HL-60 (cell line): ENCODE data around the gene TSGA10.
A peak's percentile ranks its signal among the peaks of the same experiment; 100 is the strongest.

Source experiments
- GABPA ChIP-seq: IDR thresholded peaks from 2 replicates; pipeline ENCODE4 v1.6.1; 2012; ENCODE audit warnings: low read depth
- POLR2AphosphoS5 ChIP-seq: IDR thresholded peaks from 2 replicates; pipeline ENCODE4 v1.6.1; 2012; ENCODE audit warnings: low read depth
- SPI1 ChIP-seq: IDR thresholded peaks from 2 replicates; pipeline ENCODE4 v1.6.1; 2012; ENCODE audit warnings: low read depth, mild to moderate bottlenecking, borderline replicate concordance
- TF ChIP-seq, protein P1 (sequence below): IDR thresholded peaks from 2 replicates; pipeline ENCODE4 v1.6.1; 2012; ENCODE audit warnings: low read depth; ENCODE audit not compliant: insufficient replicate concordance
- TF ChIP-seq, protein P2 (sequence below): IDR thresholded peaks from one replicate; pipeline ENCODE4 v1.5.1; 2011; ENCODE audit warnings: low read length, control low read depth, inconsistent platforms; ENCODE audit not compliant: insufficient read depth

DNA sequence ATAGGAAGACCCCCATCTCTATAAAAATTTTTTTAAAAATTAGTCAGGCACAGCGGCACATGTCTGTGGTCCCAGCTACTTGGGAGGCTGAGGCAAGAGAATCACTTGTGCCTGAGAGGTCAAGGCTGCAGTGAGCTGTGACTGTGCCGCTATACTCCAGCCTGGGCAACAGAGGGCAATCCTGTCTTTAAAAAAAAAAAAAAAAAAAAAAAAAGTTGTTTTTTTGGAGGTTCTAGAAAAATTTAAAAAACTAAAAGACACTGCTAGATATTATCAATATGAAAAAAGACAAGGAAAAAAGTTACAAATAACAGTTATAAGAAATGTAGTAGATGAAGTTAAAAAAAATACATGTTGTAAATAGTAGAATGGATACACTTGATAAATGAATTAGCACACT lies 69.3 kb downstream of the TSGA10 start:
- TF ChIP-seq, protein P1, sequence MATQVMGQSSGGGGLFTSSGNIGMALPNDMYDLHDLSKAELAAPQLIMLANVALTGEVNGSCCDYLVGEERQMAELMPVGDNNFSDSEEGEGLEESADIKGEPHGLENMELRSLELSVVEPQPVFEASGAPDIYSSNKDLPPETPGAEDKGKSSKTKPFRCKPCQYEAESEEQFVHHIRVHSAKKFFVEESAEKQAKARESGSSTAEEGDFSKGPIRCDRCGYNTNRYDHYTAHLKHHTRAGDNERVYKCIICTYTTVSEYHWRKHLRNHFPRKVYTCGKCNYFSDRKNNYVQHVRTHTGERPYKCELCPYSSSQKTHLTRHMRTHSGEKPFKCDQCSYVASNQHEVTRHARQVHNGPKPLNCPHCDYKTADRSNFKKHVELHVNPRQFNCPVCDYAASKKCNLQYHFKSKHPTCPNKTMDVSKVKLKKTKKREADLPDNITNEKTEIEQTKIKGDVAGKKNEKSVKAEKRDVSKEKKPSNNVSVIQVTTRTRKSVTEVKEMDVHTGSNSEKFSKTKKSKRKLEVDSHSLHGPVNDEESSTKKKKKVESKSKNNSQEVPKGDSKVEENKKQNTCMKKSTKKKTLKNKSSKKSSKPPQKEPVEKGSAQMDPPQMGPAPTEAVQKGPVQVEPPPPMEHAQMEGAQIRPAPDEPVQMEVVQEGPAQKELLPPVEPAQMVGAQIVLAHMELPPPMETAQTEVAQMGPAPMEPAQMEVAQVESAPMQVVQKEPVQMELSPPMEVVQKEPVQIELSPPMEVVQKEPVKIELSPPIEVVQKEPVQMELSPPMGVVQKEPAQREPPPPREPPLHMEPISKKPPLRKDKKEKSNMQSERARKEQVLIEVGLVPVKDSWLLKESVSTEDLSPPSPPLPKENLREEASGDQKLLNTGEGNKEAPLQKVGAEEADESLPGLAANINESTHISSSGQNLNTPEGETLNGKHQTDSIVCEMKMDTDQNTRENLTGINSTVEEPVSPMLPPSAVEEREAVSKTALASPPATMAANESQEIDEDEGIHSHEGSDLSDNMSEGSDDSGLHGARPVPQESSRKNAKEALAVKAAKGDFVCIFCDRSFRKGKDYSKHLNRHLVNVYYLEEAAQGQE: no peak
- TF ChIP-seq, protein P2, sequence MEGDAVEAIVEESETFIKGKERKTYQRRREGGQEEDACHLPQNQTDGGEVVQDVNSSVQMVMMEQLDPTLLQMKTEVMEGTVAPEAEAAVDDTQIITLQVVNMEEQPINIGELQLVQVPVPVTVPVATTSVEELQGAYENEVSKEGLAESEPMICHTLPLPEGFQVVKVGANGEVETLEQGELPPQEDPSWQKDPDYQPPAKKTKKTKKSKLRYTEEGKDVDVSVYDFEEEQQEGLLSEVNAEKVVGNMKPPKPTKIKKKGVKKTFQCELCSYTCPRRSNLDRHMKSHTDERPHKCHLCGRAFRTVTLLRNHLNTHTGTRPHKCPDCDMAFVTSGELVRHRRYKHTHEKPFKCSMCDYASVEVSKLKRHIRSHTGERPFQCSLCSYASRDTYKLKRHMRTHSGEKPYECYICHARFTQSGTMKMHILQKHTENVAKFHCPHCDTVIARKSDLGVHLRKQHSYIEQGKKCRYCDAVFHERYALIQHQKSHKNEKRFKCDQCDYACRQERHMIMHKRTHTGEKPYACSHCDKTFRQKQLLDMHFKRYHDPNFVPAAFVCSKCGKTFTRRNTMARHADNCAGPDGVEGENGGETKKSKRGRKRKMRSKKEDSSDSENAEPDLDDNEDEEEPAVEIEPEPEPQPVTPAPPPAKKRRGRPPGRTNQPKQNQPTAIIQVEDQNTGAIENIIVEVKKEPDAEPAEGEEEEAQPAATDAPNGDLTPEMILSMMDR: peak; percentile 20
- TF ChIP-seq POLR2AphosphoS5: no peak
- TF ChIP-seq GABPA: no peak
- no peak for TF ChIP-seq SPI1
